Uterus (tissue), 4 donors: ENCODE data around the gene TMEM59L. TPM values are rescaled to one million over a fixed set of nuclear protein-coding genes. Genes with fewer than 3 reads are reported as not detected.

Experiments used
- DNase-seq, 2 donors: peaks; one replicate each; pipeline ENCODE4 v3.0.0-alpha.2; 2019 to 2020
- H3K27ac ChIP-seq, 2 donors: fragments of 200-600 bp; sonication (generic); 1 replicate in 1 of 2; 2 replicates in 1 of 2; pipeline ENCODE4 v1.5.1; 2016 to 2018
- H3K27me3 ChIP-seq, 2 donors: fragments of 200-600 bp; sonication (generic); one replicate each; pipeline ENCODE4 v1.5.1; 2018 to 2019; ENCODE audit warnings: control low read depth in 1 of 2
- H3K36me3 ChIP-seq, 2 donors: fragments of 200-600 bp; sonication (generic); one replicate each; pipeline ENCODE4 v1.5.1; 2019; ENCODE audit warnings: control low read depth in 1 of 2
- H3K4me1 ChIP-seq, 2 donors: fragments of 200-600 bp; sonication (generic); one replicate each; pipeline ENCODE4 v1.5.1; 2018 to 2019; ENCODE audit warnings: control low read depth in 1 of 2
- H3K4me3 ChIP-seq, 2 donors: fragments of 200-600 bp; sonication (generic); 1 replicate in 1 of 2; 2 replicates in 1 of 2; pipeline ENCODE4 v1.5.1; 2018 to 2019; ENCODE audit warnings: mild to moderate bottlenecking in 1 of 2
- H3K9me3 ChIP-seq, 2 donors: fragments of 200-600 bp; sonication (generic); one replicate each; pipeline ENCODE4 v1.5.1; 2019; ENCODE audit warnings: control low read depth in 1 of 2
- POLR2A ChIP-seq, 2 donors: fragments of 450-650 bp; IDR thresholded peaks; one replicate each; pipeline ENCODE4 v1.6.1; 2016; ENCODE audit warnings: antibody characterized with exemption in 2 of 2, mild to moderate bottlenecking in 1 of 2, moderate library complexity in 1 of 2
- intact Hi-C: fragments of 100-400 bp; cut with DNase I; formaldehyde crosslinking; loops from one replicate; pipeline ENCODE4 v1.15.1; 2023; ENCODE audit warnings: low total_unique reads
- total RNA-seq, 4 donors: library from RNA; depleted of rRNA in 3 of 4; stranded (reverse); fragments of >200 nt in 3 of 4; gene quantifications; one replicate each; pipeline versions ENCODE4 v1.1.0 to v1.2.4, GENCODE V29; 2014 to 2023
- TF ChIP-seq, protein P1 (sequence below), 4 experiments: fragments of 200-600 bp in 2 of 4; fragments of 450-650 bp in 2 of 4; sonication (generic) in 2 of 4; IDR thresholded peaks; one replicate each; pipeline ENCODE4 v1.5.1; 2016 to 2019; ENCODE audit warnings: antibody characterized with exemption in 4 of 4, mild to moderate bottlenecking in 2 of 4, moderate library complexity in 1 of 4
- donor health status: DM: yes; HTN: yes; CAD: no.

TMEM59L gene
- total RNA-seq, result 1 to 10 TPM in 1 of 4 donors, under 1 TPM in 1, not detected in 2; 0.26 to 7.5 TPM

GRCh38 chr19:18612772-18613588 is at the start of gene TMEM59L:
TSS of gene TMEM59L (plus strand) at chr19:18612870. CDS start at chr19:18612959, 89 bp downstream.
- DNase-seq, result no peak
- intact Hi-C loops, result no loop called here
- Histone ChIP-seq H3K36me3 (no peaks in the 10 kb centered on the region), H3K4me3 (peak within 1 kb of the TSS in 1 of 2 donors; percentile 28), H3K27me3 (peaks cover 24 to 40% of the 10 kb centered on the region in 2 donors), H3K4me1 (peaks cover 0 to 12% of the 10 kb centered on the region in 2 donors), H3K9me3 (no peaks in the 10 kb centered on the region), H3K27ac (no peak within 1 kb of the TSS)
- TF ChIP-seq, protein P1, sequence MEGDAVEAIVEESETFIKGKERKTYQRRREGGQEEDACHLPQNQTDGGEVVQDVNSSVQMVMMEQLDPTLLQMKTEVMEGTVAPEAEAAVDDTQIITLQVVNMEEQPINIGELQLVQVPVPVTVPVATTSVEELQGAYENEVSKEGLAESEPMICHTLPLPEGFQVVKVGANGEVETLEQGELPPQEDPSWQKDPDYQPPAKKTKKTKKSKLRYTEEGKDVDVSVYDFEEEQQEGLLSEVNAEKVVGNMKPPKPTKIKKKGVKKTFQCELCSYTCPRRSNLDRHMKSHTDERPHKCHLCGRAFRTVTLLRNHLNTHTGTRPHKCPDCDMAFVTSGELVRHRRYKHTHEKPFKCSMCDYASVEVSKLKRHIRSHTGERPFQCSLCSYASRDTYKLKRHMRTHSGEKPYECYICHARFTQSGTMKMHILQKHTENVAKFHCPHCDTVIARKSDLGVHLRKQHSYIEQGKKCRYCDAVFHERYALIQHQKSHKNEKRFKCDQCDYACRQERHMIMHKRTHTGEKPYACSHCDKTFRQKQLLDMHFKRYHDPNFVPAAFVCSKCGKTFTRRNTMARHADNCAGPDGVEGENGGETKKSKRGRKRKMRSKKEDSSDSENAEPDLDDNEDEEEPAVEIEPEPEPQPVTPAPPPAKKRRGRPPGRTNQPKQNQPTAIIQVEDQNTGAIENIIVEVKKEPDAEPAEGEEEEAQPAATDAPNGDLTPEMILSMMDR (IDR thresholded peaks at IDR 0.05), result no peak
- no peak for TF ChIP-seq POLR2A (IDR thresholded peaks at IDR 0.05)

DNA sequence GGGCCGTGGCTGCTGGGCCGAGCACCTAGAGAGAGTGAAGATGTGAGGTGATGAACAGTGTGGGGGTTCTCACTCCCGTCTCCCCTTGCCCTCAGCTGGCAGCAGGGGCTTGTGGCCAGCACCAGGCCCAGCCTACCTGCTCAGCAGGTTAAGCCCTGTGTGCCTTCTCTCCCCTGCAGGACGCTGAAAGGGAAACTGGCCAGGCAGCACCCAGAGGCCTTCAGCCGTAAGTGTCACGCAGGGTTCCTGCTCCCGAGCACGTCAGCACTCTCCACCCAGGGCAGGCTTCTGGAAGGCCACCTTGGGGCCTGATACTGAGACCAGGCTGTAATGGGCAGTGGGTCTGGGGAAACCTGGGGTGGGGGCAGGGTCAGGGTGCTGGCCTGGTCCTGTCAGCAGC is 45.7 kb upstream of the TMEM59L start:
- Histone ChIP-seq H3K4me3 (no peak overlapping the region), H3K4me1 (no peaks in the 10 kb centered on the region), H3K27me3 (no peaks in the 10 kb centered on the region), H3K27ac (no peak overlapping the region), H3K36me3 (no peaks in the 10 kb centered on the region), H3K9me3 (no peaks in the 10 kb centered on the region)
- DNase-seq, result no peak
- intact Hi-C loops, result no loop called here
- TF ChIP-seq, protein P1 (IDR thresholded peaks at IDR 0.05), result no peak
- TF ChIP-seq POLR2A (IDR thresholded peaks at IDR 0.05), result no peak

DNA sequence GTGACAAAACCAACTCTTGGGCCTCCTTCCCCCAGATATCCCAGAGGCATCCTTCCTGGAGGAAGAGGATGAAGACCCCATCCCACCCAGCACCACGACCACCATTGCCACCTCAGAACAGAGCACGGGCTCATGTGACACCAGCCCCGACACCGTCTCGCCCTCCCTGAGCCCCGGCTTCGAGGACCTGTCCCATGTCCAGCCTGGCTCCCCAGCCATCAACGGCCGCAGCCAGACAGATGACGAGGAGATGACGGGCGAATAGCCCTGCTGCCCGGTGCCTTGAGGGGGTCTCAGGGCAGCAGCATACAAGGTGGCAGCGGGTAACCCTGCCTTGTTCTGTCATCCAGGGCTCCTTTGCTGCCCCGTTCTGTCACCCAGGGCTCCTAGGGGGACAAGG is 44.3 kb upstream of the TMEM59L start:
- DNase-seq, result no peak
- peaks cover 8 to 9% of the 10 kb centered on the region in 2 donors for H3K4me1 ChIP-seq
- no peak for TF ChIP-seq POLR2A (IDR thresholded peaks at IDR 0.05)
- TF ChIP-seq, protein P1 (IDR thresholded peaks at IDR 0.05), result no peak
- H3K27ac ChIP-seq, result no peak overlapping the region
- intact Hi-C loops, result no loop called here
- no peaks in the 10 kb centered on the region for H3K9me3 ChIP-seq
- H3K27me3 ChIP-seq, result no peaks in the 10 kb centered on the region
- H3K4me3 ChIP-seq, result no peak overlapping the region
- no peaks in the 10 kb centered on the region for H3K36me3 ChIP-seq

- no peaks in the 10 kb centered on the region for H3K36me3 ChIP-seq
- TF ChIP-seq POLR2A (IDR thresholded peaks at IDR 0.05), result peak; percentile 85 to 95
- TF ChIP-seq, protein P1 (IDR thresholded peaks at IDR 0.05), result peak in 2 of 4 experiments; percentile 19 to 21
- intact Hi-C loops, result loop anchor here (10.0 kb wide), 1 partner anchor 127 kb away; no protein-coding TSS in a partner anchor
Measured at GRCh38 chr19:18571564-18572344, 40.9 kb upstream of the TMEM59L start, which contains the start of gene UBA52. TSS of gene UBA52 (plus strand) at chr19:18571857. CDS start at chr19:18573301, 1,444 bp downstream.

More at GRCh38 chr19:18571564-18572344, 40.9 kb upstream of the TMEM59L start, which contains the start of gene UBA52:
- Histone ChIP-seq H3K27ac (peak within 1 kb of the TSS; percentile 75 to 92), H3K4me3 (peak within 1 kb of the TSS; percentile 72 to 91), H3K4me1 (peaks cover 8 to 9% of the 10 kb centered on the region in 2 donors), H3K9me3 (no peaks in the 10 kb centered on the region), H3K27me3 (no peaks in the 10 kb centered on the region)
- DNase-seq, result peak; percentile 96 to 99
